Measurements from ENCODE around the gene RPL36.

The RPL36 gene

GRCh38 chr19:5673752-5674151, 16.3 kb upstream of the RPL36 start:
- no peak for DNase-seq

GRCh38 chr19:5674714-5675113, 15.4 kb upstream of the RPL36 start:
- no peak for DNase-seq

- no peak for DNase-seq
Measured at GRCh38 chr19:5676105-5676771, 13.9 kb upstream of the RPL36 start.

- no peak for DNase-seq
Measured at GRCh38 chr19:5676772-5677105, 13.4 kb upstream of the RPL36 start.

- DNase-seq: no peak
Measured at GRCh38 chr19:5677136-5677535, 13.0 kb upstream of the RPL36 start.

- no peak for DNase-seq
Measured at GRCh38 chr19:5677580-5677979, 12.5 kb upstream of the RPL36 start.

- DNase-seq: no peak
Measured at GRCh38 chr19:5678071-5678718, 11.9 kb upstream of the RPL36 start.

- DNase-seq: no peak
Measured at GRCh38 chr19:5679289-5680083, 10.6 kb upstream of the RPL36 start.

GRCh38 chr19:5680084-5680436, 10.0 kb upstream of the RPL36 start:
- peak in 13 of 56 donors; percentile 56 to 81 (median 66) for DNase-seq

- peak; percentile 77 to 100 (median 99) for DNase-seq
Measured at GRCh38 chr19:5680437-5681368, 9.4 kb upstream of the RPL36 start, which contains the start of the genes HSD11B1L and MICOS13. TSS of gene HSD11B1L (plus strand) at chr19:5681027. CDS start at chr19:5684833, 3,806 bp downstream. TSS of gene MICOS13 (minus strand) at chr19:5680516. CDS start at chr19:5680486, 30 bp downstream.

- no peak for DNase-seq
Measured at GRCh38 chr19:5681391-5682106, 8.5 kb upstream of the RPL36 start.

- no peak for DNase-seq
Measured at GRCh38 chr19:5682107-5682482, 8.0 kb upstream of the RPL36 start.

- DNase-seq: no peak
Measured at GRCh38 chr19:5683177-5683886, 6.8 kb upstream of the RPL36 start.

GRCh38 chr19:5684694-5685430, 5.2 kb upstream of the RPL36 start:
- DNase-seq: no peak

- DNase-seq: no peak
Measured at GRCh38 chr19:5686326-5686646, 3.8 kb upstream of the RPL36 start.

- DNase-seq: peak; percentile 31 to 94 (median 83)
Measured at GRCh38 chr19:5686647-5687359, 3.3 kb upstream of the RPL36 start.

GRCh38 chr19:5687360-5688198, 2.5 kb upstream of the RPL36 start:
- DNase-seq: no peak

Data from amygdala (tissue), 56 donors.